GM18508 (cell line): ENCODE results near the gene FOXL2.

Source experiments
- ATAC-seq: cut with Tn5 transposase; IDR thresholded peaks from one replicate; pipeline ENCODE4 v1.9.1; 2021; ENCODE audit warnings: moderate number of reproducible peaks; ENCODE audit not compliant: insufficient read depth, unreplicated experiment

FOXL2 gene

GRCh38 chr3:138946663-138947494 lies at the start of gene FOXL2, which contains the start of gene FOXL2NB:
Gene FOXL2, minus strand, starts transcription at chr3:138947137. Its CDS starts 415 bp downstream, at chr3:138946722.
Gene FOXL2NB, plus strand, starts transcription at chr3:138947217. Its CDS starts 148 bp downstream, at chr3:138947365.
- ATAC-seq: no peak

- ATAC-seq: no peak
These were observed 48.8 kb upstream of the FOXL2 start for GRCh38 chr3:138995706-138996105.

GRCh38 chr3:138987181-138987580 lies 40.2 kb upstream of the FOXL2 start:
- no peak for ATAC-seq

GRCh38 chr3:138985932-138986331 lies 39.0 kb upstream of the FOXL2 start:
- no peak for ATAC-seq

GRCh38 chr3:138984816-138985215 lies 37.9 kb upstream of the FOXL2 start:
- ATAC-seq: no peak

- no peak for ATAC-seq
These were observed 29.1 kb upstream of the FOXL2 start for GRCh38 chr3:138976047-138976446.

- no peak for ATAC-seq
These were observed 28.4 kb upstream of the FOXL2 start for GRCh38 chr3:138975351-138975750.

GRCh38 chr3:138974462-138974861 lies 27.5 kb upstream of the FOXL2 start:
- ATAC-seq: no peak

GRCh38 chr3:138972941-138973340 lies 26.0 kb upstream of the FOXL2 start:
- no peak for ATAC-seq

GRCh38 chr3:138971766-138972320 lies 24.9 kb upstream of the FOXL2 start:
- no peak for ATAC-seq

- no peak for ATAC-seq
These were observed 18.0 kb upstream of the FOXL2 start for GRCh38 chr3:138964923-138965322.

- ATAC-seq: no peak
These were observed 17.3 kb upstream of the FOXL2 start for GRCh38 chr3:138964264-138964663.

- no peak for ATAC-seq
These were observed 16.1 kb upstream of the FOXL2 start for GRCh38 chr3:138962854-138963560.

- ATAC-seq: no peak
These were observed 13.5 kb upstream of the FOXL2 start for GRCh38 chr3:138960417-138960852.

GRCh38 chr3:138950701-138951100 lies 3.8 kb upstream of the FOXL2 start:
- no peak for ATAC-seq

GRCh38 chr3:138950006-138950644 lies 3.2 kb upstream of the FOXL2 start:
- ATAC-seq: no peak

GRCh38 chr3:138949445-138950005 lies 2.6 kb upstream of the FOXL2 start:
- no peak for ATAC-seq

- no peak for ATAC-seq
These were observed 2.1 kb upstream of the FOXL2 start for GRCh38 chr3:138949002-138949418.

- ATAC-seq: no peak
These were observed 1.5 kb upstream of the FOXL2 start for GRCh38 chr3:138948371-138949001.
